GM12878 (cell line): Measurements from ENCODE around the gene SSU72. TPM values are rescaled to one million over a fixed set of nuclear protein-coding genes. Genes with fewer than 3 reads are reported as not detected.
"Not testable (repeated sequence)": the region's sequence is repeated elsewhere in the genome, so short reads cannot be mapped to it uniquely, and the experiment has no call there.

ENCODE experiments used
- ATAC-seq: fragments of 200-7000 bp; cut with Tn5 transposase; 3 replicates; pipeline ENCODE4 v1.9.1; 2020; ENCODE audit warnings: mild to moderate bottlenecking, moderate library complexity
- BruUV-seq: library from RNA; stranded (reverse); fragments of 400-500 nt; replicated peaks from 2 replicates; lab custom pipeline; 2021; lab: Mats Ljungman, UMichigan
- CTCF ChIA-PET: fragments of 300-600 bp; sonication (Branson Sonifier 250); formaldehyde crosslinking; extraction: SDS; loops from one replicate; lab custom pipeline; 2021; ENCODE audit warnings: inconsistent platforms; lab: Yijun Ruan, JAX
- POLR2A ChIA-PET: fragments of 350-600 bp; formaldehyde crosslinking; extraction: SDS; loops from one replicate; lab custom pipeline; 2021; ENCODE audit warnings: inconsistent platforms; lab: Charles Lee
- RAD21 ChIA-PET: fragments of 300-600 bp; sonication (Branson Sonifier 250); formaldehyde crosslinking; loops from one replicate; lab custom pipeline; 2023; ENCODE audit warnings: antibody characterized with exemption; ENCODE audit not compliant: unreplicated experiment; lab: Charles Lee
- SMC1A ChIA-PET: fragments of 300-600 bp; sonication (Branson Sonifier 250); formaldehyde crosslinking; loops from one replicate; lab custom pipeline; 2023; ENCODE audit not compliant: unreplicated experiment, uncharacterized antibody; lab: Charles Lee
- DNase-seq: peaks from one replicate; pipeline ENCODE4 v3.0.0-alpha.2; 2011; ENCODE audit warnings: low read depth, low spot score
- FAIRE-seq: peaks from 3 replicates; lab custom pipeline; 2011; peaks lifted over from hg19 to GRCh38; lab: Jason Lieb, UNC
- H2AFZ ChIP-seq: 2 replicates; pipeline ENCODE4 v1.6.0; 2011; ENCODE audit warnings: low read depth, low read length, control low read depth; ENCODE audit not compliant: control insufficient read depth
- H3K27ac ChIP-seq: 2 replicates; pipeline ENCODE4 v1.5.1; 2011; ENCODE audit warnings: control low read depth; ENCODE audit not compliant: control insufficient read depth, insufficient read depth
- H3K27me3 ChIP-seq, 2 experiments: replicated peaks in 1 of 2; 2 replicates each; pipeline versions ENCODE4 v1.6.0 to v1.6.1; 2011; ENCODE audit warnings: low read length in 1 of 2; ENCODE audit not compliant: control insufficient read depth in 2 of 2, insufficient read depth in 2 of 2
- H3K36me3 ChIP-seq, 2 experiments: 2 replicates each; pipeline ENCODE4 v1.5.1; 2011; ENCODE audit warnings: low read length in 1 of 2; ENCODE audit not compliant: control insufficient read depth in 2 of 2, insufficient read depth in 2 of 2
- H3K4me1 ChIP-seq: 2 replicates; pipeline ENCODE4 v1.6.1; 2011; ENCODE audit warnings: mild to moderate bottlenecking, low read length, moderate library complexity, mixed read lengths; ENCODE audit not compliant: control insufficient read depth, insufficient read depth
- H3K4me2 ChIP-seq: 2 replicates; pipeline ENCODE4 v1.6.0; 2011; ENCODE audit warnings: control low read depth; ENCODE audit not compliant: control insufficient read depth, insufficient read depth
- H3K4me3 ChIP-seq: fragments of 200-600 bp; sonication (generic); 2 replicates; pipeline ENCODE4 v1.5.1; 2016
- H3K79me2 ChIP-seq: 2 replicates; pipeline ENCODE4 v1.6.0; 2011; ENCODE audit warnings: low read length; ENCODE audit not compliant: control insufficient read depth, insufficient read depth
- H3K9ac ChIP-seq: 2 replicates; pipeline ENCODE4 v1.8.0; 2011; ENCODE audit warnings: low read length, control low read depth, mixed read lengths; ENCODE audit not compliant: control insufficient read depth, insufficient read depth
- H3K9me3 ChIP-seq: replicated peaks from 3 replicates; pipeline ENCODE4 v1.5.1; 2011; ENCODE audit warnings: mild to moderate bottlenecking, low read length; ENCODE audit not compliant: control insufficient read depth, insufficient read depth
- H4K20me1 ChIP-seq: 2 replicates; pipeline ENCODE4 v1.6.0; 2011; ENCODE audit not compliant: control insufficient read depth, insufficient read depth
- WGBS: methylation state at CpG from one replicate; pipeline ENCODE4 v1.1.6; 2016; ENCODE audit warnings: low lambda C conversion rate; ENCODE audit not compliant: insufficient replicate concordance, insufficient coverage; ENCODE audit errors: missing lambda C conversion rate; 5-methylcytosine and 5-hydroxymethylcytosine counted together
- in situ Hi-C: fragments of 300-500 bp; cut with MboI; formaldehyde crosslinking; loops from 9 replicates; pipeline ENCODE4 v1.14.3; 2018; ENCODE audit warnings: mixed read lengths
- intact Hi-C: fragments of 100-400 bp; cut with micrococcal nuclease; formaldehyde crosslinking; loops from one replicate; pipeline ENCODE4 v1.14.2; 2022; ENCODE audit not compliant: unreplicated experiment
- polyA plus RNA-seq, 11 experiments: library from polyadenylated mRNA; depleted of rRNA in 4 of 11; unstranded in 6 of 11; stranded (reverse) in 5 of 11; fragments of >200 nt; fragmentation: Nextera tagmentation in 4 of 11; fragmentation: Illumina TruSeq in 1 of 11; extraction: Ambion mirVana in 4 of 11; extraction: Trizol in 1 of 11; gene quantifications; 1 replicate in 1 of 11; 2 replicates in 10 of 11; pipeline versions ENCODE4 v1.2.1 to v1.2.3, GENCODE V29; 2011 to 2016; ENCODE audit warnings: inconsistent platforms in 2 of 11, missing spikeins in 2 of 11, low read depth in 1 of 11
- total RNA-seq, 4 experiments: library from RNA; depleted of rRNA in 3 of 4; stranded (reverse); fragments of >200 nt in 3 of 4; fragmentation: Illumina TruSeq in 1 of 4; extraction: Trizol in 1 of 4; gene quantifications; 2 replicates each; pipeline versions ENCODE4 v1.2.1 to v1.2.3, GENCODE V29; 2013 to 2021

The SSU72 gene
- total and polyA plus RNA-seq, 10 of the 15 experiments (the other 5 are each of a cell fraction or from before 2014, with no cell fraction given): 28.6 to 172 (median 67.7) TPM

DNA sequence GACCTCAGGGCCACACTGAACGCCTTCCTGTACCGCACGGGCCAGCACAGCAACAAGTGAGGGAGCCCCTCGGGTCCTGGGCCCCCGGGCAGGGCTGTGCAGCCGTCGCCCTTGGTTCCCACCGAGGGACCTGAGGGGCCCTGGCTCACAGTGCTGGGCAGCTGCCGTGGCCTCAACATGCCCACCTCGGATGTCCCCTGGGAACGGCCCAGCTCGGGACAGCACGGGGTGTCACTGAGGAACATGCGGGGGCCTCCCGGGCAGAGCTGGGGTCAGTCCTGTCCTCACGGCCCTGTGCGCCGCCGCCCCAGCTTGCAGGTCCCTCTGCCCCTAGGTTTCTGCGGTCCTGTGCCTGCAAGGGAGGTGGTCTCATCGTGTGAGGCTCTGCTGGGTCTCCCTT lies 48.2 kb downstream of the SSU72 start:
- H3K27me3 ChIP-seq, H3K4me1 ChIP-seq, H3K9ac ChIP-seq, ATAC-seq, H3K4me2 ChIP-seq, DNase-seq, H4K20me1 ChIP-seq, SMC1A ChIA-PET, H3K27ac ChIP-seq, CTCF ChIA-PET, in situ Hi-C loops, POLR2A ChIA-PET, intact Hi-C loops, H3K4me3 ChIP-seq, H3K9me3 ChIP-seq, H2AFZ ChIP-seq, BruUV-seq, H3K79me2 ChIP-seq, RAD21 ChIA-PET: not testable (repeated sequence)
- 98% methylated on average over 11 of the region's 21 CpGs for WGBS
- peaks cover 11 to 17% of the 10 kb centered on the region in 2 experiments for H3K36me3 ChIP-seq
- peak; percentile 27 for FAIRE-seq

- RAD21 ChIA-PET: not testable (repeated sequence)
Measured at GRCh38 chr1:1524750-1525383, 49.8 kb downstream of the SSU72 start.

DNA sequence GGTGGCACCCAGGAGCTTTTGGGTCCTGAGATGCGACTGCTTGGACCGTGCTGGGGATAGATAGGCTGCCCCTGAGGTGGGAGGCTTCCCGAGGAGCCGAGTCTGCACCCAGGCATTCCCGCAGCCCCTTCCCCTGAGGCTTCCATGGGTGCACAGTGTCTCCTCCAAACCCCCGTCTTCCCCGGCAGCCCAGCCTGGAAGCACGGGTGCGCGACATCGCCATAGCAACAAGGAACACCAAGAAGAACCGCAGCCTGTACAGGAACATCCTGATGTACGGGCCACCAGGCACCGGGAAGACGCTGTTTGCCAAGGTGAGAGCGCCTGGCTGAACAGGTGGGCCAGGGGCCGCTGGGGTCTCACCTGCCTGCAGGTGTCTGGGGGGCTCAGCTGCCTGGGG lies 51.0 kb downstream of the SSU72 start:
- in situ Hi-C loops, FAIRE-seq, H3K4me3 ChIP-seq, BruUV-seq, H3K27me3 ChIP-seq, H3K4me2 ChIP-seq, DNase-seq, H2AFZ ChIP-seq, POLR2A ChIA-PET, RAD21 ChIA-PET, intact Hi-C loops, H3K79me2 ChIP-seq, H4K20me1 ChIP-seq, ATAC-seq, H3K4me1 ChIP-seq, CTCF ChIA-PET, SMC1A ChIA-PET, H3K27ac ChIP-seq, H3K9me3 ChIP-seq, H3K9ac ChIP-seq: not testable (repeated sequence)
- H3K36me3 ChIP-seq: peaks cover 3 to 12% of the 10 kb centered on the region in 2 experiments; a peak in 3 of 4 replicates
- 93% methylated on average over 15 of the region's 17 CpGs for WGBS

More at GRCh38 chr1:1524750-1525383, 49.8 kb downstream of the SSU72 start:
- in situ Hi-C loops, ATAC-seq, H2AFZ ChIP-seq, DNase-seq, H3K27ac ChIP-seq, CTCF ChIA-PET, H3K79me2 ChIP-seq, BruUV-seq, H4K20me1 ChIP-seq, H3K4me3 ChIP-seq, SMC1A ChIA-PET, intact Hi-C loops, H3K9ac ChIP-seq, H3K9me3 ChIP-seq, FAIRE-seq, H3K27me3 ChIP-seq, H3K4me2 ChIP-seq, H3K4me1 ChIP-seq: not testable (repeated sequence)
- 94% methylated on average over 21 of the region's 30 CpGs for WGBS
- peaks cover 10 to 21% of the 10 kb centered on the region in 2 experiments for H3K36me3 ChIP-seq
- POLR2A ChIA-PET: interaction anchor here (0.6 kb wide), 2 partner anchors 42 to 566 kb away, joined by 3 read pairs; no protein-coding TSS in a partner anchor

DNA sequence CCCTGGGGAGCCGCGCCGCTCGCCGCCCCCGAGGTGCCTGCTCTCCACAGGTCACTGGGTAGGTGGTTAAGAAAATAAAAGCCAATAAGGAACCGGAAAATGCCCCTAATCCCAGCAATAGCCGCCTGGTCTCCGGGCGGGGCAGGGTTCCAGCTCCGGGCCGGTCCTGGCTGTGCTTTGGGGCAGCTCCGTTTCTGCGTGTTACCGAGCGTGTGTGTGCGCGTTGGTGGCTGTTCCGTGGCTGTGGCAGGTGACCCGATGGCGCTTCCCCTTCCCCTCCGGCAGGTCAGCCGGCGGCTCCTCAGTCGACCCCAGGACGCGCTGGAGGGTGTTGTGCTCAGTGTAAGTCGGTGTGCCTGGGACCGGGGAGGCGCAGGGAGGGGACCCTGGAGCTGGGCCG lies 51.4 kb downstream of the SSU72 start:
- intact Hi-C loops, ATAC-seq, SMC1A ChIA-PET, RAD21 ChIA-PET, POLR2A ChIA-PET, H3K4me3 ChIP-seq, H3K9me3 ChIP-seq, H3K27ac ChIP-seq, CTCF ChIA-PET, H3K27me3 ChIP-seq, H3K9ac ChIP-seq, H2AFZ ChIP-seq, in situ Hi-C loops, BruUV-seq, DNase-seq, FAIRE-seq, H4K20me1 ChIP-seq, H3K4me1 ChIP-seq, H3K79me2 ChIP-seq, H3K4me2 ChIP-seq: not testable (repeated sequence)
- WGBS: 96% methylated on average over 29 of the region's 31 CpGs
- peaks cover 3 to 13% of the 10 kb centered on the region in 2 experiments; a peak in 3 of 4 replicates for H3K36me3 ChIP-seq
